H1 (cell line): ENCODE results near the gene FAHD1. TPM values are rescaled to one million over a fixed set of nuclear protein-coding genes. Genes with fewer than 3 reads are reported as not detected.

Source experiments
- CTCF ChIA-PET: fragments of 300-600 bp; sonication (Branson Sonifier 250); formaldehyde crosslinking; loops from one replicate; lab custom pipeline; 2021; ENCODE audit not compliant: partially characterized antibody; lab: Charles Lee
- POLR2A ChIA-PET: fragments of 300-600 bp; sonication (Branson Sonifier 250); formaldehyde crosslinking; loops from one replicate; lab custom pipeline; 2021; ENCODE audit warnings: inconsistent platforms; ENCODE audit not compliant: partially characterized antibody; lab: Charles Lee
- DNase-seq, 2 experiments: peaks; one replicate each; pipeline versions ENCODE4 v3.0.0 to v3.0.0-alpha.2; 2010 to 2022; ENCODE audit warnings: low spot score in 2 of 2, low read depth in 1 of 2, mixed read lengths in 1 of 2
- FAIRE-seq: peaks from 2 replicates; lab custom pipeline; 2011; peaks lifted over from hg19 to GRCh38; lab: Jason Lieb, UNC
- H2AFZ ChIP-seq: 2 replicates; pipeline ENCODE4 v1.8.1; 2012; ENCODE audit warnings: low read length, inconsistent platforms
- H2AK5ac ChIP-seq: 2 replicates; pipeline ENCODE4 v1.6.1; 2013; ENCODE audit warnings: low read depth, low read length
- H2BK120ac ChIP-seq: replicated peaks from 2 replicates; pipeline ENCODE3; 2013; ENCODE audit warnings: low read depth, low read length, inconsistent platforms
- H2BK12ac ChIP-seq: 2 replicates; pipeline ENCODE4 v1.6.1; 2013; ENCODE audit warnings: low read depth, low read length
- H2BK15ac ChIP-seq: 2 replicates; pipeline ENCODE4 v1.6.1; 2013; ENCODE audit warnings: low read length
- H2BK20ac ChIP-seq: 2 replicates; pipeline ENCODE4 v1.6.1; 2013; ENCODE audit warnings: low read length
- H2BK5ac ChIP-seq: 2 replicates; pipeline ENCODE4 v1.6.1; 2013; ENCODE audit warnings: low read depth, low read length
- H3K14ac ChIP-seq: 2 replicates; pipeline ENCODE4 v1.6.1; 2013; ENCODE audit warnings: inconsistent platforms; ENCODE audit not compliant: insufficient read length
- H3K18ac ChIP-seq: 2 replicates; pipeline ENCODE4 v1.6.1; 2013; ENCODE audit warnings: low read length; ENCODE audit errors: extremely low read depth
- H3K23ac ChIP-seq: 2 replicates; pipeline ENCODE4 v1.6.1; 2013; ENCODE audit warnings: inconsistent platforms; ENCODE audit not compliant: insufficient read length
- H3K23me2 ChIP-seq: 2 replicates; pipeline ENCODE4 v1.6.1; 2013; ENCODE audit warnings: low read depth, low read length
- H3K27ac ChIP-seq: 2 replicates; pipeline ENCODE4 v1.6.1; 2011; ENCODE audit warnings: low read depth, low read length, inconsistent platforms
- H3K27me3 ChIP-seq, 4 experiments: replicated peaks in 1 of 4; 1 replicate in 1 of 4; 2 replicates in 3 of 4; pipeline versions ENCODE4 v1.6.1 to v1.8.1; 2011 to 2013; ENCODE audit warnings: low read length in 3 of 4, mild to moderate bottlenecking in 3 of 4, inconsistent platforms in 2 of 4, mixed read lengths in 2 of 4, moderate library complexity in 1 of 4; ENCODE audit not compliant: control insufficient read depth in 3 of 4, insufficient read depth in 3 of 4; ENCODE audit errors: extremely low read depth in 1 of 4
- H3K36me3 ChIP-seq, 4 experiments: 2 replicates each; pipeline versions ENCODE4 v1.6.1 to v1.8.1; 2011 to 2013; ENCODE audit warnings: mild to moderate bottlenecking in 4 of 4, low read length in 3 of 4, moderate library complexity in 2 of 4, control low read depth in 1 of 4, inconsistent platforms in 1 of 4; ENCODE audit not compliant: insufficient read depth in 4 of 4, control insufficient read depth in 2 of 4
- H3K4ac ChIP-seq: replicated peaks from 2 replicates; pipeline ENCODE3; 2013; ENCODE audit warnings: low read length, low read depth, mixed read lengths, inconsistent platforms; ENCODE audit not compliant: insufficient read length
- H3K4me1 ChIP-seq, 4 experiments: replicated peaks in 1 of 4; 1 replicate in 1 of 4; 2 replicates in 3 of 4; pipeline versions ENCODE4 v1.6.1 to v1.8.1; 2011 to 2013; ENCODE audit warnings: low read length in 3 of 4, inconsistent platforms in 2 of 4, mixed read lengths in 1 of 4; ENCODE audit not compliant: insufficient read depth in 4 of 4, control insufficient read depth in 3 of 4
- H3K4me2 ChIP-seq, 2 experiments: 2 replicates each; pipeline versions ENCODE4 v1.6.1 to v1.8.1; 2011 to 2013; ENCODE audit warnings: low read depth in 2 of 2, low read length in 2 of 2, control low read depth in 1 of 2, inconsistent platforms in 1 of 2, mild to moderate bottlenecking in 1 of 2; ENCODE audit not compliant: insufficient read depth in 1 of 2
- H3K4me3 ChIP-seq, 4 experiments: fragments of 200-600, 300-600 bp in 1 of 4; sonication (generic), shearing (Covaris generic), sonication (Bioruptor Twin) in 1 of 4; 2 replicates each; pipeline versions ENCODE4 v1.5.1 to v1.8.1; 2011 to 2016; ENCODE audit warnings: low read length in 4 of 4, low read depth in 3 of 4, control low read depth in 2 of 4, inconsistent platforms in 2 of 4, mild to moderate bottlenecking in 2 of 4, mixed read lengths in 1 of 4, moderate library complexity in 1 of 4; ENCODE audit not compliant: insufficient read depth in 2 of 4; ENCODE audit errors: extremely low read depth in 1 of 4
- H3K56ac ChIP-seq: replicated peaks from 2 replicates; pipeline ENCODE3; 2013; ENCODE audit warnings: low read depth, mild to moderate bottlenecking, mixed read lengths, low read length, inconsistent platforms; ENCODE audit not compliant: insufficient read length
- H3K79me1 ChIP-seq: 2 replicates; pipeline ENCODE4 v1.6.1; 2013; ENCODE audit warnings: low read depth, low read length, control low read depth
- H3K79me2 ChIP-seq, 2 experiments: 2 replicates each; pipeline versions ENCODE4 v1.6.1 to v1.8.1; 2012 to 2013; ENCODE audit warnings: low read length in 2 of 2, mild to moderate bottlenecking in 2 of 2, inconsistent platforms in 1 of 2; ENCODE audit not compliant: insufficient read depth in 2 of 2, control insufficient read depth in 1 of 2
- H3K9ac ChIP-seq, 4 experiments: replicated peaks in 1 of 4; 1 replicate in 1 of 4; 2 replicates in 3 of 4; pipeline versions ENCODE4 v1.6.1 to v1.8.1; 2011 to 2013; ENCODE audit warnings: low read depth in 3 of 4, low read length in 3 of 4, control low read depth in 2 of 4, mild to moderate bottlenecking in 2 of 4, moderate library complexity in 2 of 4, inconsistent platforms in 1 of 4; ENCODE audit errors: extremely low read depth in 1 of 4
- H3K9me3 ChIP-seq, 2 experiments: 2 replicates each; pipeline versions ENCODE4 v1.6.1 to v1.8.1; 2012 to 2013; ENCODE audit warnings: mild to moderate bottlenecking in 2 of 2, moderate library complexity in 2 of 2, control low read depth in 1 of 2, inconsistent platforms in 1 of 2, low read depth in 1 of 2, low read length in 1 of 2, mixed read lengths in 1 of 2; ENCODE audit not compliant: insufficient read depth in 2 of 2
- H4K20me1 ChIP-seq, 2 experiments: replicated peaks in 1 of 2; 2 replicates each; pipeline versions ENCODE3 to v1.8.1; 2011 to 2013; ENCODE audit warnings: inconsistent platforms in 2 of 2, low read length in 2 of 2, mild to moderate bottlenecking in 1 of 2; ENCODE audit not compliant: insufficient read depth in 2 of 2, control insufficient read depth in 1 of 2
- H4K5ac ChIP-seq: 2 replicates; pipeline ENCODE4 v1.6.1; 2013; ENCODE audit warnings: low read length, low read depth, mixed read lengths, inconsistent platforms; ENCODE audit not compliant: insufficient read length
- H4K8ac ChIP-seq: 2 replicates; pipeline ENCODE4 v1.8.0; 2013; ENCODE audit warnings: mild to moderate bottlenecking, moderate library complexity, low read length, inconsistent platforms; ENCODE audit not compliant: insufficient read depth; ENCODE audit errors: extremely low read depth
- H4K91ac ChIP-seq: replicated peaks from 2 replicates; pipeline ENCODE3; 2013; ENCODE audit warnings: low read length, mixed read lengths, inconsistent platforms; ENCODE audit not compliant: insufficient read length
- BCL11A ChIP-seq, 2 experiments: IDR thresholded peaks; one replicate each; pipeline ENCODE4 v1.6.1; 2011; ENCODE audit warnings: low read depth in 2 of 2, low read length in 2 of 2, mild to moderate bottlenecking in 2 of 2
- BRCA1 ChIP-seq: IDR thresholded peaks from 2 replicates; pipeline ENCODE4 v1.6.1; 2012; ENCODE audit warnings: low read depth, low read length, improper control_type of control experiment
- CEBPB ChIP-seq: IDR thresholded peaks from 2 replicates; pipeline ENCODE4 v1.6.1; 2012; ENCODE audit warnings: low read depth, low read length
- CHD2 ChIP-seq: IDR thresholded peaks from 2 replicates; pipeline ENCODE4 v1.6.1; 2012; ENCODE audit warnings: low read length, improper control_type of control experiment
- FOSL1 ChIP-seq: IDR thresholded peaks from 2 replicates; pipeline ENCODE4 v1.6.1; 2011; ENCODE audit warnings: mild to moderate bottlenecking, low read depth, low read length, moderate library complexity; ENCODE audit not compliant: insufficient read depth
- GTF2F1 ChIP-seq: IDR thresholded peaks from 2 replicates; pipeline ENCODE4 v1.6.1; 2012; ENCODE audit warnings: low read depth, low read length, improper control_type of control experiment, borderline replicate concordance
- HDAC6 ChIP-seq: IDR thresholded peaks from one replicate; pipeline ENCODE4 v1.7.1; 2012; ENCODE audit warnings: low read depth, mild to moderate bottlenecking, inconsistent platforms, low read length, moderate library complexity
- MAFK ChIP-seq: IDR thresholded peaks from 2 replicates; pipeline ENCODE4 v1.6.1; 2012; ENCODE audit warnings: low read depth, mild to moderate bottlenecking, improper control_type of control experiment, low read length
- RNF2 ChIP-seq: fragments of 200-900, 300-1000 bp; sonication (generic); IDR thresholded peaks from 2 replicates; pipeline ENCODE4 v1.7.1; 2016; ENCODE audit warnings: borderline replicate concordance, low read depth, mild to moderate bottlenecking, antibody characterized with exemption, low read length; ENCODE audit not compliant: poor library complexity, severe bottlenecking; ENCODE audit errors: missing control alignments
- TAF7 ChIP-seq: optimal IDR thresholded peaks from 2 replicates; pipeline ENCODE3; 2011; ENCODE audit warnings: low read depth, mild to moderate bottlenecking, inconsistent platforms, low read length, moderate library complexity, borderline replicate concordance
- TBP ChIP-seq: IDR thresholded peaks from 2 replicates; pipeline ENCODE4 v1.6.1; 2011; ENCODE audit warnings: low read depth, low read length, improper control_type of control experiment
- YY1 ChIP-seq: IDR thresholded peaks from 2 replicates; pipeline ENCODE4 v1.6.1; 2011; ENCODE audit warnings: low read depth, mild to moderate bottlenecking, low read length
- WGBS, 2 experiments: shearing (Covaris generic) in 1 of 2; methylation state at CpG; one replicate each; pipeline versions ENCODE4 v1.1.6 to v1.1.7; 2013 to 2015; ENCODE audit warnings: low lambda C conversion rate in 2 of 2, mixed read lengths in 2 of 2, inconsistent platforms in 1 of 2, low coverage in 1 of 2, missing lambda C conversion rate in 1 of 2; ENCODE audit not compliant: insufficient replicate concordance in 2 of 2, insufficient coverage in 1 of 2, insufficient read length in 1 of 2; ENCODE audit errors: extremely low coverage in 1 of 2, missing lambda C conversion rate in 1 of 2; 5-methylcytosine and 5-hydroxymethylcytosine counted together
- polyA plus RNA-seq, 7 experiments: library from polyadenylated mRNA; depleted of rRNA in 3 of 7; stranded (reverse) in 5 of 7; unstranded in 2 of 7; fragments of >200 nt in 5 of 7; fragments of 200-250 nt in 2 of 7; gene quantifications; 1 replicate in 5 of 7; 2 replicates in 1 of 7; 4 replicates in 1 of 7; pipeline versions ENCODE4 v1.2.1 to v1.2.3, GENCODE V29; 2011 to 2013; ENCODE audit warnings: missing spikeins in 2 of 7, mixed read lengths in 2 of 7
- total RNA-seq: library from RNA; stranded (reverse); fragmentation: NEBNext Ultra II Directional; extraction: Animal tissue kit (Norgen Biotek cat#: 25700); gene quantifications from 2 replicates; pipeline ENCODE4 v1.2.1, GENCODE V29; 2021

FAHD1 gene
- total and polyA plus RNA-seq, 2 of the 8 experiments (the other 6 are each of a cell fraction or from before 2014, with no cell fraction given): 20.4 to 31.9 TPM

- Histone ChIP-seq H3K4ac (no peak overlapping the region), H2BK120ac (no peak overlapping the region), H3K9ac (no peak overlapping the region), H3K27me3 (no peaks in the 10 kb centered on the region), H2AFZ (no peak overlapping the region), H3K36me3 (peaks cover 0 to 34% (median 2%) of the 10 kb centered on the region in 4 experiments; a peak in 4 of 8 replicates), H3K18ac (no peak overlapping the region), H3K27ac (no peak overlapping the region), H3K23me2 (peaks cover 3% of the 10 kb centered on the region; the same call in 1 of the 2 replicates), H2BK5ac (no peak overlapping the region), H4K8ac (0 out of 2 replicates have a peak overlapping the region, but pooled peaks have one; percentile 5), H3K9me3 (no peaks in the 10 kb centered on the region), H3K79me1 (peaks cover 16% of the 10 kb centered on the region; the same call in 1 of the 2 replicates), H4K5ac (no peak overlapping the region), H2BK15ac (no peak overlapping the region), H4K91ac (no peak overlapping the region), H3K14ac (no peak overlapping the region), H2BK20ac (no peak overlapping the region), H4K20me1 (peaks cover 20 to 25% of the 10 kb centered on the region in 2 experiments), H3K4me3 (no peak overlapping the region), H3K79me2 (peaks cover 0 to 35% of the 10 kb centered on the region in 2 experiments; a peak in 3 of 4 replicates), H3K4me2 (no peak overlapping the region), H2AK5ac (no peak overlapping the region), H3K23ac (no peak overlapping the region), H3K56ac (no peak overlapping the region), H3K4me1 (peaks cover 0 to 7% (median 4%) of the 10 kb centered on the region in 4 experiments; a peak in 5 of 7 replicates), H2BK12ac (no peak overlapping the region)
- POLR2A ChIA-PET: interaction anchor here (4.0 kb wide), 1 partner anchor 11 kb away, joined by 13 read pairs; no protein-coding TSS in a partner anchor
- CTCF ChIA-PET: interaction anchor here (0.5 to 1.4 kb wide), 3 partner anchors 12 to 42 kb away, joined by 3 to 4 read pairs (median 3); partner anchors contain the start of gene FAHD1
- WGBS, 2 experiments: 93% methylated on average over 14 of the region's 14 CpGs; no CpG with 5 or more reads in 1 of the 2 experiments
- DNase-seq: no peak
- FAIRE-seq: no peak
- TF ChIP-seq CHD2 (no peak), BRCA1 (no peak), TBP (no peak), GTF2F1 (no peak), CEBPB (no peak), HDAC6 (no peak), MAFK (no peak), TAF7 (no peak), FOSL1 (no peak), BCL11A (IDR thresholded peaks at IDR 0.05; ENCODE audit: low read depth in 2 of 2, low read length in 2 of 2) (no peak), RNF2 (no peak), YY1 (no peak)
Measured at GRCh38 chr16:1785846-1786170, 41.2 kb upstream of the FAHD1 start.
